Colonic mucosa (tissue), 4 donors: ENCODE measurements around the gene CNDP2. TPM values are rescaled to one million over a fixed set of nuclear protein-coding genes. Genes with fewer than 3 reads are reported as not detected.

ENCODE experiments used
- DNase-seq: peaks from one replicate; pipeline ENCODE4 v3.0.0-alpha.2; 2020
- H3K27ac ChIP-seq: fragments of 200-600 bp; one replicate; pipeline ENCODE4 v1.8.0; 2021
- H3K27me3 ChIP-seq: fragments of 200-600 bp; one replicate; pipeline ENCODE4 v1.8.0; 2021
- H3K36me3 ChIP-seq: fragments of 200-600 bp; one replicate; pipeline ENCODE4 v1.8.0; 2021
- H3K4me1 ChIP-seq: fragments of 200-600 bp; one replicate; pipeline ENCODE4 v1.8.0; 2021; ENCODE audit warnings: mild to moderate bottlenecking
- H3K4me3 ChIP-seq: fragments of 200-600 bp; one replicate; pipeline ENCODE4 v1.8.0; 2021
- H3K9ac ChIP-seq, 2 donors: one replicate each; pipeline ENCODE4 v1.7.0; 2013; ENCODE audit warnings: control low read depth in 2 of 2, low read depth in 2 of 2, low read length in 2 of 2
- H3K9me3 ChIP-seq: fragments of 200-600 bp; one replicate; pipeline ENCODE4 v1.8.0; 2021
- intact Hi-C: fragments of 100-400 bp; cut with DNase I; formaldehyde crosslinking; loops from one replicate; pipeline ENCODE4 v1.14.1; 2022
- total RNA-seq, 2 donors: library from RNA; stranded (reverse); fragmentation: NEBNext Ultra II Directional in 1 of 2; extraction: Animal tissue kit (Norgen Biotek cat#: 25700) in 1 of 2; gene quantifications; one replicate each; pipeline ENCODE4 v1.2.1, GENCODE V29; 2021
- TF ChIP-seq, protein P1 (sequence below): fragments of 200-600 bp; IDR thresholded peaks from one replicate; pipeline ENCODE4 v1.8.0; 2022; ENCODE audit warnings: antibody characterized with exemption, mild to moderate bottlenecking
- donor health status: healthy.
- donor health status: DM: no; HTN: no; CAD: no.
- donor health status: DM: no; HTN: no; CAD: no.

Gene CNDP2
- total RNA-seq, 2 donors from 2014 or later: 206 to 261 TPM

DNA sequence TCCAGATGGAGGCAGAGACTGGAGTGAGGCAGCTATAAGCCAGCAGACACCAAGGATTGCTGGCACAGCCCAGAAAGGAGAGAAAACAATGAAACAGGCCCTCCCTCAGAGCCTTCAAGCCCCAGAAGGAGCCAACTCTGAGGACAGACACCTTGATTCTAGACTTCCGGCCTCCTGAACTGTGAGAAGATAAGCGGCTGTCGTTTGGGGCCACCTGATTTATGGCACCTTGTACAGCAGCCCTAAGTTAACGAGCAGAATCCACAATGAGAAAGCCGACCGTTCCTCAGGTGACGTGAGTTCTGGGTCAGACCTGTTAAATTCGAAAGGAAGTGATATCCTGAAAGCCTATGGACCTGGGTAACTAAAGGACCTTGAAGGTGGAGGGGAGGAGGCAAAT lies 7.3 kb upstream of the CNDP2 start:
- H3K27me3 ChIP-seq: no peaks in the 10 kb centered on the region
- H3K9me3 ChIP-seq: no peaks in the 10 kb centered on the region
- TF ChIP-seq, protein P1, sequence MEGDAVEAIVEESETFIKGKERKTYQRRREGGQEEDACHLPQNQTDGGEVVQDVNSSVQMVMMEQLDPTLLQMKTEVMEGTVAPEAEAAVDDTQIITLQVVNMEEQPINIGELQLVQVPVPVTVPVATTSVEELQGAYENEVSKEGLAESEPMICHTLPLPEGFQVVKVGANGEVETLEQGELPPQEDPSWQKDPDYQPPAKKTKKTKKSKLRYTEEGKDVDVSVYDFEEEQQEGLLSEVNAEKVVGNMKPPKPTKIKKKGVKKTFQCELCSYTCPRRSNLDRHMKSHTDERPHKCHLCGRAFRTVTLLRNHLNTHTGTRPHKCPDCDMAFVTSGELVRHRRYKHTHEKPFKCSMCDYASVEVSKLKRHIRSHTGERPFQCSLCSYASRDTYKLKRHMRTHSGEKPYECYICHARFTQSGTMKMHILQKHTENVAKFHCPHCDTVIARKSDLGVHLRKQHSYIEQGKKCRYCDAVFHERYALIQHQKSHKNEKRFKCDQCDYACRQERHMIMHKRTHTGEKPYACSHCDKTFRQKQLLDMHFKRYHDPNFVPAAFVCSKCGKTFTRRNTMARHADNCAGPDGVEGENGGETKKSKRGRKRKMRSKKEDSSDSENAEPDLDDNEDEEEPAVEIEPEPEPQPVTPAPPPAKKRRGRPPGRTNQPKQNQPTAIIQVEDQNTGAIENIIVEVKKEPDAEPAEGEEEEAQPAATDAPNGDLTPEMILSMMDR: no peak
- DNase-seq: no peak
- H3K9ac ChIP-seq: no peak overlapping the region
- no peak overlapping the region for H3K4me3 ChIP-seq
- H3K36me3 ChIP-seq: no peaks in the 10 kb centered on the region
- no peak overlapping the region for H3K27ac ChIP-seq
- H3K4me1 ChIP-seq: no peaks in the 10 kb centered on the region
- intact Hi-C loops: no loop called here

DNA sequence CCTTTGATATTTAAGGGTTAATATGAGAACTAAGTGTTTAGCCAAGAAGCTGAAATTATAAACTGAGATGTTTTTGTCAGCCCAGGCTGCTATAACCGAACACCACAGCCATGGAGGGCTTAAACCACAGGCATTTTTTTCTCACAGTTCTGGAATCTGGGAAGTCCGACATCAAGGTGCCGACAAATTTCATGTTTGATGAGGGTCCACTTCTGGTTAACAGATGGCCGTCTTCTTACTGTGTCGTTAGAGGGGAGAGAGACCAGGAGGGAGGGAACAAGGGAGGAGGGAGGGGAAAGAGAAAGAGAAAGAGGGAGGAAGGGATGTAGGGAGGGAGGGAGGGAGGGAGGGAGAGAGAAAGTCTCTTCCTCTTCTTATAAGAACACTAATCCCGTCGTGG lies 6.5 kb upstream of the CNDP2 start:
- Histone ChIP-seq H3K4me3 (no peak overlapping the region), H3K27me3 (no peaks in the 10 kb centered on the region), H3K9ac (no peak overlapping the region), H3K36me3 (no peaks in the 10 kb centered on the region), H3K27ac (no peak overlapping the region), H3K4me1 (no peaks in the 10 kb centered on the region), H3K9me3 (no peaks in the 10 kb centered on the region)
- DNase-seq: no peak
- TF ChIP-seq, protein P1: no peak
- intact Hi-C loops: loop anchor here (10.0 kb wide), 1 partner anchor 295 kb away; no protein-coding TSS in a partner anchor

DNA sequence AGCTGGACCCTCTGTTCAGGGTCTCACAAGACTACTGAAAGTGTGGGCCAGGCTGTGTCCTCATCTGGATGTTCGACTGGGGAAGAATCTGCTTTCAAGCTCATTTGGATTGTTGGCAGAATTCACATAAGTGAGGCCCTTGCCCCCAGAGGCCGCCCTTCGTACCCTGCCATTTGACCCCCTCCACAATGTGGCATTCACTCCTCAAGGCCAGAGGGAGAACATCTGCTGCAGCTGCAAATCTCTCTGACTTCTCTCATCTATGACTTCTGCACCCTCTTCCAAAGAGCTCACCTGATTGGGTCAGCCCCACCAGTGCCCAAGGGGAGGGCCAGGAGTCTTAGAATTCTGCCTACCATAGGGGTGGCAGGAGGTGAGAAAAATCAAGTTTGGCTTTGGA lies 3.9 kb upstream of the CNDP2 start:
- TF ChIP-seq, protein P1: no peak
- H3K27me3 ChIP-seq: no peaks in the 10 kb centered on the region
- H3K27ac ChIP-seq: no peak overlapping the region
- peaks cover 2% of the 10 kb centered on the region for H3K4me1 ChIP-seq
- H3K9me3 ChIP-seq: no peaks in the 10 kb centered on the region
- DNase-seq: no peak
- intact Hi-C loops: loop anchor here (10.0 kb wide), 1 partner anchor 297 kb away; no protein-coding TSS in a partner anchor
- H3K36me3 ChIP-seq: no peaks in the 10 kb centered on the region
- no peak overlapping the region for H3K4me3 ChIP-seq
- H3K9ac ChIP-seq: no peak overlapping the region

DNA sequence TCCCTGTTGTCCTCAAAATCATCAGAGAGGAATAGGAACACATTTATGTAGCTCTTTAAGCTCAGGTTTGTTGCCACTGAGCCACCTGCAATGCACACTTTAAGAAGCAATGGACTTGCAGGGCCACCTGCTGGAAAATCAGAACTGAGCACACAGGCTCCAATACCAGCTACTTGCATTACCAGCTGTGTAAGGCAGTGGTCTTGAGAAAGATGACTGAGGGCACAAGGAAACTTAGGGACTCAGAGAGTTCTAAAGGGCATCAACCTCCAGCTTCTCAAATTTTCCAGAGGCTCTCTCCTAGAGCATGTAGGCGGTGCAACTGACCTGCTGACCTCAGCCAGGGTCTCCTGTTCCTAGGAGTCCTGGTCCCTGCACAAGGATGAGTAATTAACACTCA lies 2.5 kb upstream of the CNDP2 start:
- Histone ChIP-seq H3K27ac (no peak overlapping the region), H3K9ac (no peak overlapping the region), H3K4me1 (peaks cover 15% of the 10 kb centered on the region), H3K4me3 (no peak overlapping the region), H3K36me3 (no peaks in the 10 kb centered on the region), H3K9me3 (no peaks in the 10 kb centered on the region), H3K27me3 (no peaks in the 10 kb centered on the region)
- intact Hi-C loops: loop anchor here (1.0 to 10.0 kb wide), 2 partner anchors 140 to 299 kb away; no protein-coding TSS in a partner anchor
- peak; percentile 62 for DNase-seq
- TF ChIP-seq, protein P1: peak; percentile 66

DNA sequence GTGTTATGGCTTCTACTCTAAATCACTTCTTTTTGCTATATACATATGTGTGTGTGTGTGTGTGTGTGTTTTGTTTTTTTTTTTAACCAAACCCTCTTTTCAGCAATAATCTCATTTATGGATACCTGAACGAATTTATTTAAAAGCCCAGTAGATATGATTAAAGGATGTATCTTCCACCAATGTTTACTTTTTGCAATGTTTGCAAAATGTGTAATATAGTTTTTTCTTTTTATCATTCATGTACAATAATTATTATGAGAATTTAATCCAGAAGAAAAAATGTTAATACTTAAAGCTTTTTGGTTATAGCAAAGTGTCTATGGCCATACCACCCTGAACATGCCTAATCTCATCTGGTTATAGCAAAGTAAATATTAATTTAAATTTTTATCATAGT lies 1.6 kb upstream of the CNDP2 start:
- H3K9me3 ChIP-seq: no peaks in the 10 kb centered on the region
- no peak overlapping the region for H3K27ac ChIP-seq
- H3K9ac ChIP-seq: no peak overlapping the region
- H3K4me3 ChIP-seq: no peak overlapping the region
- H3K27me3 ChIP-seq: no peaks in the 10 kb centered on the region
- H3K36me3 ChIP-seq: no peaks in the 10 kb centered on the region
- peaks cover 20% of the 10 kb centered on the region for H3K4me1 ChIP-seq
- no peak for DNase-seq
- TF ChIP-seq, protein P1: no peak
- intact Hi-C loops: loop anchor here (10.0 kb wide), 1 partner anchor 300 kb away; no protein-coding TSS in a partner anchor
